ENCODE results near the gene HOXA13. TPM values are rescaled to one million over a fixed set of nuclear protein-coding genes. Genes with fewer than 3 reads are reported as not detected.

The HOXA13 gene
- total RNA-seq, 4 donors from 2014 or later, result not detected

DNA sequence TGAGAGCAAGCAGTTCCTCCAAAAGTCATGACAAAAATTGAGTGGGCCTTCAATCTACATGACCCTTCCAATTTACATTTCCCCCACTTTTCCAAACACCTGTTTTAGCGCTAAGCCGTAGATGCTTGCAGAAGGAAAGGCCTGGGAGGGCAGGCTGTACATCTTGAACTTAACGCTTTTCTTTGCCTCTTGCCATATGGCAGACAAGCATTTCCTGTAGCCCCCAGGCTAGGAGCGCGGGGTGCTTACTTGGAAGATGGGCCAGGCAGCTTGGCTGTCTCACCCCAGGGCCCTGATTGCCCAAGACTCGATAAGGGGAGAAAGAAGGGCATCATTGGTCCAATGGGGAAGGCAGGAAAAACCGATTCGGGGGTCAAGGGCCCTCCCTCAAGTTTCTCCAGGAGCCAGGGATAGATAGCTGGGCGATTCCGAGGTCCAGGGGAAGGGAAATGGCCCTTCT is 27.5 kb downstream of the HOXA13 start:
- H3K36me3 ChIP-seq, result no peaks in the 10 kb centered on the region
- H3K27me3 ChIP-seq, result peaks cover 0 to 16% of the 10 kb centered on the region in 2 donors
- H3K9me3 ChIP-seq, result no peaks in the 10 kb centered on the region
- DNase-seq, result peak in 2 of 3 donors; percentile 46 to 56
- H3K27ac ChIP-seq, result peak overlapping the region in 3 of 4 donors; percentile 85 to 88 (median 87)
- peak overlapping the region in 3 of 4 donors; percentile 37 to 84 (median 81) for H3K4me3 ChIP-seq
- peaks cover 0 to 22% (median 11%) of the 10 kb centered on the region in 4 donors for H3K4me1 ChIP-seq
- no peak for TF ChIP-seq POLR2A (IDR thresholded peaks at IDR 0.05)
- TF ChIP-seq, protein P1, sequence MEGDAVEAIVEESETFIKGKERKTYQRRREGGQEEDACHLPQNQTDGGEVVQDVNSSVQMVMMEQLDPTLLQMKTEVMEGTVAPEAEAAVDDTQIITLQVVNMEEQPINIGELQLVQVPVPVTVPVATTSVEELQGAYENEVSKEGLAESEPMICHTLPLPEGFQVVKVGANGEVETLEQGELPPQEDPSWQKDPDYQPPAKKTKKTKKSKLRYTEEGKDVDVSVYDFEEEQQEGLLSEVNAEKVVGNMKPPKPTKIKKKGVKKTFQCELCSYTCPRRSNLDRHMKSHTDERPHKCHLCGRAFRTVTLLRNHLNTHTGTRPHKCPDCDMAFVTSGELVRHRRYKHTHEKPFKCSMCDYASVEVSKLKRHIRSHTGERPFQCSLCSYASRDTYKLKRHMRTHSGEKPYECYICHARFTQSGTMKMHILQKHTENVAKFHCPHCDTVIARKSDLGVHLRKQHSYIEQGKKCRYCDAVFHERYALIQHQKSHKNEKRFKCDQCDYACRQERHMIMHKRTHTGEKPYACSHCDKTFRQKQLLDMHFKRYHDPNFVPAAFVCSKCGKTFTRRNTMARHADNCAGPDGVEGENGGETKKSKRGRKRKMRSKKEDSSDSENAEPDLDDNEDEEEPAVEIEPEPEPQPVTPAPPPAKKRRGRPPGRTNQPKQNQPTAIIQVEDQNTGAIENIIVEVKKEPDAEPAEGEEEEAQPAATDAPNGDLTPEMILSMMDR (IDR thresholded peaks at IDR 0.05), result no peak

DNA sequence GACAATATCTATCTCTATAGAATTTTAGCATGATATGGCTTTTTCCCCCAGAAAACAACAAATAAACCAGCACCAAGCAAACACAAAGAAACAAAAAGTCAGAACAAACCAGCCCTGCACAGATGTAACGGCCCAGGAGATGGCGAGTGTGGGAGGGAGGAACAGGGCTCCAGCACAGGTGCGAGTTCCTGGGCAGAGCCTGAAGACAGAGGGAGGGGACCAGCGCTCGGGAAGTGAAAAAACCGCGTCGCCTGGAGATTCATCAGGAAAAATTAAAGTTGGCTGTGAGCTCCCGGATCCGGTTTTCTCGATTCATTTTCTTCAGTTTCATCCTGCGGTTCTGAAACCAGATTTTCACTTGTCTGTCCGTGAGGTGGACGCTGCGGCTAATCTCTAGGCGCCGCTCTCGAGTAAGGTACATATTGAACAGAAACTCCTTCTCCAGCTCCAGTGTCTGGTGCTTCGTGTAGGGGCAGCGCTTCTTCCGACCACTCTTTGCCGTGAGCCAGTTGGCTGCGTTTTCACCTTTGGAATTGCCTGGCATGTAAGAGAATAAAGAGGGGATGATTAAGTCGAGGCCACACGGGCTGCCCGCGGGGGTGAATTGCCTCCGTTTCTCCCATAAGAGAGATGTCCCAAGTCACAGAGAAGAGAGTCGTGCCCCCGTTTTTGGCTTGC is 28.1 kb downstream of the HOXA13 start:
- H3K36me3 ChIP-seq, result no peaks in the 10 kb centered on the region
- peak in 2 of 3 donors; percentile 54 to 68 for DNase-seq
- H3K4me3 ChIP-seq, result peak overlapping the region in 3 of 4 donors; percentile 37 to 84 (median 81)
- TF ChIP-seq POLR2A (IDR thresholded peaks at IDR 0.05), result peak in 1 of 2 donors; percentile 16
- TF ChIP-seq, protein P1 (IDR thresholded peaks at IDR 0.05), result no peak
- peaks cover 0 to 16% of the 10 kb centered on the region in 2 donors for H3K27me3 ChIP-seq
- peaks cover 0 to 22% (median 11%) of the 10 kb centered on the region in 4 donors for H3K4me1 ChIP-seq
- peak overlapping the region in 3 of 4 donors; percentile 85 to 88 (median 87) for H3K27ac ChIP-seq
- H3K9me3 ChIP-seq, result no peaks in the 10 kb centered on the region

GRCh38 chr7:27171325-27171636 is 28.6 kb downstream of the HOXA13 start:
- H3K36me3 ChIP-seq, result no peaks in the 10 kb centered on the region
- peaks cover 0 to 24% (median 13%) of the 10 kb centered on the region in 4 donors for H3K4me1 ChIP-seq
- peak in 2 of 3 donors; percentile 74 to 77 for DNase-seq
- no peak for TF ChIP-seq POLR2A (IDR thresholded peaks at IDR 0.05)
- TF ChIP-seq, protein P1 (IDR thresholded peaks at IDR 0.05), result no peak
- H3K4me3 ChIP-seq, result peak overlapping the region in 2 of 4 donors; percentile 81 to 84
- H3K27me3 ChIP-seq, result peaks cover 0 to 21% of the 10 kb centered on the region in 2 donors
- peak overlapping the region in 3 of 4 donors; percentile 85 to 88 (median 87) for H3K27ac ChIP-seq
- peaks cover 0 to 3% (median 0%) of the 10 kb centered on the region in 4 donors for H3K9me3 ChIP-seq

- Histone ChIP-seq H3K9me3 (peaks cover 0 to 9% (median 0%) of the 10 kb centered on the region in 4 donors), H3K27ac (peak overlapping the region in 3 of 4 donors; percentile 85 to 89 (median 87)), H3K27me3 (peaks cover 0 to 22% of the 10 kb centered on the region in 2 donors), H3K4me3 (peak overlapping the region in 3 of 4 donors; percentile 33 to 84 (median 81)), H3K4me1 (peaks cover 0 to 28% (median 16%) of the 10 kb centered on the region in 4 donors), H3K36me3 (no peaks in the 10 kb centered on the region)
- DNase-seq, result no peak
- TF ChIP-seq, protein P1 (IDR thresholded peaks at IDR 0.05), result no peak
Measured at GRCh38 chr7:27170426-27171324, 29.2 kb downstream of the HOXA13 start.

- no peak for TF ChIP-seq POLR2A (IDR thresholded peaks at IDR 0.05)
- TF ChIP-seq, protein P1 (IDR thresholded peaks at IDR 0.05), result no peak
- Histone ChIP-seq H3K36me3 (no peaks in the 10 kb centered on the region), H3K4me3 (peak overlapping the region; percentile 11 to 81 (median 45)), H3K4me1 (peaks cover 0 to 27% (median 12%) of the 10 kb centered on the region in 4 donors), H3K9me3 (peaks cover 0 to 13% (median 0%) of the 10 kb centered on the region in 4 donors), H3K27me3 (peaks cover 0 to 22% of the 10 kb centered on the region in 2 donors), H3K27ac (peak overlapping the region; percentile 51 to 89 (median 77))
- DNase-seq, result peak in 2 of 3 donors; percentile 48 to 68
Measured at GRCh38 chr7:27169658-27170425, 30.0 kb downstream of the HOXA13 start.

Measured in Peyer's patch (tissue), 4 donors.